Body of pancreas (tissue), 4 donors: Measurements from ENCODE around the gene NCCRP1.
A peak's percentile ranks its signal among the peaks of the same experiment; 100 is the strongest.

Source experiments
- CTCF ChIP-seq, 7 experiments: fragments of 450-650 bp in 4 of 7; fragments of 200-600 bp in 3 of 7; sonication (generic) in 3 of 7; IDR thresholded peaks; one replicate each; pipeline ENCODE4 v1.5.1; 2016 to 2019; ENCODE audit warnings: antibody characterized with exemption in 7 of 7
- POLR2A ChIP-seq, 3 donors: fragments of 450-650 bp; IDR thresholded peaks; one replicate each; pipeline ENCODE4 v1.6.1; 2016; ENCODE audit warnings: antibody characterized with exemption in 3 of 3, mild to moderate bottlenecking in 2 of 3

GRCh38 chr19:39208175-39208795 is 11.5 kb downstream of the NCCRP1 start:
- TF ChIP-seq CTCF (IDR thresholded peaks at IDR 0.05): no peak
- peak in 1 of 3 donors; percentile 6 for TF ChIP-seq POLR2A (IDR thresholded peaks at IDR 0.05)
